Epithelial cell of proximal tubule (primary cell): ENCODE results near the gene MRAP2. TPM values are rescaled to one million over a fixed set of nuclear protein-coding genes. Genes with fewer than 3 reads are reported as not detected.

Source experiments
- DNase-seq: peaks from one replicate; pipeline ENCODE4 v3.0.0-alpha.2; 2011; ENCODE audit warnings: low read depth
- H3K4me3 ChIP-seq: 2 replicates; pipeline ENCODE4 v1.5.1; 2011; ENCODE audit warnings: low read depth, mild to moderate bottlenecking, low read length
- total RNA-seq: library from RNA; depleted of rRNA; stranded (reverse); fragments of >200 nt; gene quantifications from 2 replicates; pipeline ENCODE4 v1.2.3, GENCODE V29; 2015
- TF ChIP-seq, protein P1 (sequence below): conservative IDR thresholded peaks from 2 replicates; pipeline ENCODE4 v1.5.1; 2012; ENCODE audit warnings: low read depth, mild to moderate bottlenecking, low read length

Gene MRAP2
- total RNA-seq, 1 donor from 2014 or later: 0.17 TPM

GRCh38 chr6:84135291-84135690 is 101.7 kb downstream of the MRAP2 start:
- no peak for DNase-seq
- TF ChIP-seq, protein P1, sequence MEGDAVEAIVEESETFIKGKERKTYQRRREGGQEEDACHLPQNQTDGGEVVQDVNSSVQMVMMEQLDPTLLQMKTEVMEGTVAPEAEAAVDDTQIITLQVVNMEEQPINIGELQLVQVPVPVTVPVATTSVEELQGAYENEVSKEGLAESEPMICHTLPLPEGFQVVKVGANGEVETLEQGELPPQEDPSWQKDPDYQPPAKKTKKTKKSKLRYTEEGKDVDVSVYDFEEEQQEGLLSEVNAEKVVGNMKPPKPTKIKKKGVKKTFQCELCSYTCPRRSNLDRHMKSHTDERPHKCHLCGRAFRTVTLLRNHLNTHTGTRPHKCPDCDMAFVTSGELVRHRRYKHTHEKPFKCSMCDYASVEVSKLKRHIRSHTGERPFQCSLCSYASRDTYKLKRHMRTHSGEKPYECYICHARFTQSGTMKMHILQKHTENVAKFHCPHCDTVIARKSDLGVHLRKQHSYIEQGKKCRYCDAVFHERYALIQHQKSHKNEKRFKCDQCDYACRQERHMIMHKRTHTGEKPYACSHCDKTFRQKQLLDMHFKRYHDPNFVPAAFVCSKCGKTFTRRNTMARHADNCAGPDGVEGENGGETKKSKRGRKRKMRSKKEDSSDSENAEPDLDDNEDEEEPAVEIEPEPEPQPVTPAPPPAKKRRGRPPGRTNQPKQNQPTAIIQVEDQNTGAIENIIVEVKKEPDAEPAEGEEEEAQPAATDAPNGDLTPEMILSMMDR: no peak
- H3K4me3 ChIP-seq: no peak overlapping the region

DNA sequence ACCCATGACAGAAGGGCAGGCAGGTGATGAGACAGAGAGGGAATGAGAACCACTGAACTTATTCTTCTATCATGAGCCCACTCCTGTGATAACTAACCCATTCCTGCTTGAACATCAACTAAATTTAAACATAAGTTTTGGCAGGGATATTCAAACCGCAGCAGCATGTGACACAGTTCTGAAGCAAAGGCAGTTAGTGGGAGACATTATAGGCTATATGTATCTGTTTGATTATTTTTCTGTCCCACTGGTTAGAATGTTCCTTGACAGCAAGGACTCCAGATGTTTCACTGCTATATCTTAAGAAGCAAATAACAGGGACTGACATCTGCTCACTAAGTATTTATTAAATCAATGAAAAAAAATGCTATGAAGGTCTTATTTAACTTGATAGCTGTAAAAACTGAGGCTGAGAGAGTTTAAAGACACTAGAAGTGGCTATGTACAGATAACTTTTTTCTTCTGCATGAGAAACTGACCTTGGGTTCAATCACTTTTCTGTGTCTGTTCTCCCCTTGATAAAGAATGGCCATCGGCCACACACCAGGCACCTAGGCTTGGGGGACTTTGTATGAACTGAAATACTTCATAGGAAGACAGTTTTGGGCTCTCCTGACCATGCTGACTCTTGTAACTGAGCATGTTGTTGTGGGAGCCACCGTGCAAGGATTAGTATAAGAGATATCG is 102.9 kb downstream of the MRAP2 start:
- H3K4me3 ChIP-seq: no peak overlapping the region
- TF ChIP-seq, protein P1: no peak
- no peak for DNase-seq

DNA sequence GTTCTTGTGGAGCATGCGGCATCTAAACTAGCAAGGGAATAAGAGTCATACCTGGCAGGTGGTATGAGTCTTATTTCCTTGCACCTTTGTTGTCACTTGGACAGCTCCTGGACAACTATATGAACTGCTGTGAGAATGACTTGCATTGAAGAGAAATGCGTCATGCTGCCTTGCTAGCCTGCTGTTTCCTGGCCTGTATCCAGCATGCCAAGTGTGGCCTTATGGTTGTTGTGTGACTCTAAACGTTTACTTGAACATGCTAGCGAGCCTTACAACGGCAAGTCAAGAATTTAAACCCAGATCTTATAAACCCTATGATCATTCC is 103.4 kb downstream of the MRAP2 start:
- TF ChIP-seq, protein P1: no peak
- H3K4me3 ChIP-seq: no peak overlapping the region
- DNase-seq: no peak

GRCh38 chr6:84137989-84138575 is 104.5 kb downstream of the MRAP2 start:
- no peak overlapping the region for H3K4me3 ChIP-seq
- TF ChIP-seq, protein P1: no peak
- no peak for DNase-seq

- TF ChIP-seq, protein P1: no peak
- no peak for DNase-seq
- no peak overlapping the region for H3K4me3 ChIP-seq
Measured at GRCh38 chr6:84139311-84139710, 105.7 kb downstream of the MRAP2 start.

Other genes starting within 250 kb of the MRAP2 start
- not detected in 2 replicates for gene RIPPLY2, start 180.4 kb upstream of the MRAP2 start, total RNA-seq
- 8.2 and 11.3 TPM in 2 replicates for gene CYB5R4, start 174.1 kb upstream of the MRAP2 start, total RNA-seq
- 5.4 and 6.0 TPM in 2 replicates for gene CEP162, start 193.9 kb downstream of the MRAP2 start, total RNA-seq